Neural progenitor cell (in vitro differentiated cells): Measurements from ENCODE around the gene INVS.

Experiments used
- CTCF ChIP-seq: fragments of 200-600 bp; sonication (generic); IDR thresholded peaks from 2 replicates; pipeline ENCODE4 v1.5.1; 2017; ENCODE audit warnings: antibody characterized with exemption, mild to moderate bottlenecking
- EZH2phosphoT487 ChIP-seq: fragments of 200-600 bp; sonication (generic); IDR thresholded peaks from 2 replicates; pipeline ENCODE4 v1.6.1; 2017; ENCODE audit warnings: antibody characterized with exemption

- TF ChIP-seq CTCF = no peak
- no peak for TF ChIP-seq EZH2phosphoT487
Observed at GRCh38 chr9:100286257-100286656, 187.2 kb downstream of the INVS start.
